ENCODE data around the gene SEC11C. TPM values are rescaled to one million over a fixed set of nuclear protein-coding genes. Genes with fewer than 3 reads are reported as not detected.
"Not testable (repeated sequence)": the region's sequence is repeated elsewhere in the genome, so short reads cannot be mapped to it uniquely, and the experiment has no call there.

The SEC11C gene
- 53.0 and 53.1 TPM in 2 replicates for total RNA-seq (2014; rRNA removed; shearing (Covaris generic))

DNA sequence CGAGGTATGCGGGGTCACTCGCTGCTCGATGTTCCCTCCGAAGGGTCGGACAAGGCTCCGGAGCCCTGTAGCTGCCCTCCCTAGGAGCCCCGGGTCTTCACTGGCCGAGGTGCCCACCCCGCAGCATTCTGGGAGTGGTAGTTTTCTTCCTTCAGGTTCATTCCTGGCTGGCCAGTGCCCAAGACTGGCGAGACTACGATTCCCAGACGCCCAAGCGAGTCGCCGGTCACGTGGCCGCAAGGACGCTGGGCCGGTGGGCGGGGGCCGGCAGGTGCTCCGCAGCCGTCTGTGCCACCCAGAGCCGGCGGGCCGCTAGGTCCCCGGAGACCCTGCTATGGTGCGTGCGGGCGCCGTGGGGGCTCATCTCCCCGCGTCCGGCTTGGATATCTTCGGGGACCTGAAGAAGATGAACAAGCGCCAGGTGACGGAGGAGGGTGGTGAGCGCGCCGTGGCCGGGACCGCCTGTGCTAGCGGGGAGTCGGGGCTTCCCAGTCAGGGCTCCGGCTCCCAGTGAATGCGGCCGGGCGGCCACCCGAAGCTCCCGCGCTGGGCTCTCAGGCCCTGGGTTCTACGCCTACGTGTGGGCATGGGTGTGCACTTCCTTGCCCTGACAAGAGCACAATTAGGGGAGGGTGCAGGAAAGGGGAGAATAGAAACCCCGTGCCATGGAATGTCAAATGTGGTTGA is at the start of gene SEC11C:
SEC11C (plus strand) TSS at position 270 of the 687 bp plus-strand sequence; CDS start at position 335, 65 bp downstream.
- DNase-seq (ENCODE audit: low read depth): peak; percentile 97

DNA sequence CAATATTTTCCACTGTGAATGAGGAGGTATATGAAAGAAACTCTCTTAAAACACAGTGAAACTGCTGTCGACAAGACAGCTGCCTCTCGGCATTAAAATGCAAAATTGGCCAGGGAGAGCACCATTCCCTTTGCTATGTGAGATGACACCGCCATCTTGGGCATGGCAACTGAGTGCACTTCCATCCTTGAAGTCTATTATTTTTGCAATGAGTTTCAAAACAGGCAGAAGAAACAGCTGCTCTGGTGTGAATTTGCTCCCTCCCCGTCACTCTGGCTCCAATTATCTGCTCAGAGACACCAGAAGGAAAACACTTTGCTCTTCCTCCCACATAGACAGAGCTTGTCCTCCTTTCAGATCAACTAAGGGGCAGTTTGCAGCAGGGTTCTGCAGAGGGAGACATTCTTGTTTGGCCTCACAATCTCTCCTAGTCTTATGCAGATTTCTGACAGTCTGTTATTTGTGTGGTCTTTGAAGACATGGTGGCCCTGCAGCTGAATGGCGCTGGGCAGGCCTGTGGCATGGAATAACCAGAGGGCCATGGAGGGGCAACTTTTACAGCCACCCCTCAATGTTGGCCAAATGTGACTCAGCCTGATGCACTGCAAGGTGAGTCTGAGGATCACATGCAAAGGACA is 48.6 kb upstream of the SEC11C start:
- DNase-seq (ENCODE audit: low read depth): no peak

DNA sequence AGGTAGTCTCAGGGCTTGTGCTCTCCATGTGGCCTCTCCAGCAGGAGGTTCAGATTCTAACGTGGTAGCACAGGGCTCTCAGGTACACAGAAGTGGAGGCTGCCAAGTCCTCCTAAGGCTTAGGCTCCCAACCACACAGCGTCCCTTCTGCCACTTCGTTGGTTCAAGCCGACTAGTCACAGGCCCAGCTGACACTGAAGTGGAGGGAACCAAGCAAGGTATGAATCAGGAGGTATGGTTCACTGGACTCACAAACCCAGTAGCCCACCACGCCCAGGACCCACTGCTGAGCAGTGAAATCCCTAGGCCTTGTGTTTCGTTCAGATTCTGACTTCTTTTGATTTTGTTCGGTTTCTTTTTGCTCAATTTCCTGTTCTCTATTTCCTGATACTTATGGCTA is 46.0 kb upstream of the SEC11C start:
- no peak for DNase-seq (ENCODE audit: low read depth)

DNA sequence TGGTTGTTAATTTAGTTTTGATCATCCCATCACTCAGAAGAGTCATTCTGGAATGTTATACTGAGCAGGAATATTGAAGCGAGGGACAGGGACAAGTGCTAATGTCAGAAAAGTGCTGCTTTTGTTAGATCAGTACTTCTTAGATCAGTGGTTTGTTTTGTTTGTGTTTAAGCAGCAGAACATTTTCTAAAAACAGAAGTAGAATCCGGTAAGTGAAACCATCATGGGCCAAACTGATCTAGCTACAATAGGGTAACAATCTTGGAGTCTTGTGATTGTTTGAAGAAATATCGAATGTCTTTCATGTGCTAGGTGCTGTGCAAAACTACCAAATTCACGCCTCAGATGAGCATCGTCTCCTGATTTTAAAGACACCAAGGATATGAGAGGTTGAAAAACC is 45.1 kb upstream of the SEC11C start:
- no peak for DNase-seq (ENCODE audit: low read depth)

DNA sequence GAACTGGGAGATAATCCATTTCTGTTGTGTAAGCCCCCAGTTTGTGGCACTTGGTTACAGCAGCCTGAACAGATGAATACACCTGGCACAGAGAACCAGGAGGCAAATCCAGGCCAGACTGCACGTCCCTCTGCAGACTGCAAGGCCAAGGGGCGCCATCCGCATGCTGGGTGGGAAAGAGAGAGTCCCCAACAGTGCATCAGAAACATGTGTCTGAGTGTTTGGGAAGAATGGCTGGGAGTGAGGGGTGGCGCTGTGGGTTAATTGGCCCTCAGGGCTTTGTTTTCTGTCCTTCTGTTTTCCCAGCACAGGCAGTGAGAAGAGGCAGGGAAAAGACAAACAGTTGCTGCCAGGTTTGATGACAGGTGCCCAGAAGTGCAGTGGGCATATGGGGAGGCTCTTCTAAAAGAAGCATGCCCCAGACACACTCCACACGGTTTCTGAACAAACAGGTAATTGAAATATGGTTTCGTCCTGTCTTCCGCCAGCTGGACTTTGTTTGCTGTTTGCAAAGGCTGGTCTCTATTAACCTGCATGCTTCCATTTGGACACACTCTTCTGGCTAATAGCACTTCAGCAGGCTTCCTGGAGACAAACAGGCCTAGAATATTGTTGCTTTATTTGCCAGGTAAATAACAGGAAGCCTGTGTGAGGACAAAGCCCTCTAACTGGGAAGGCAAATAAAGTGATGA is 43.4 kb upstream of the SEC11C start:
- no peak for DNase-seq (ENCODE audit: low read depth)

DNA sequence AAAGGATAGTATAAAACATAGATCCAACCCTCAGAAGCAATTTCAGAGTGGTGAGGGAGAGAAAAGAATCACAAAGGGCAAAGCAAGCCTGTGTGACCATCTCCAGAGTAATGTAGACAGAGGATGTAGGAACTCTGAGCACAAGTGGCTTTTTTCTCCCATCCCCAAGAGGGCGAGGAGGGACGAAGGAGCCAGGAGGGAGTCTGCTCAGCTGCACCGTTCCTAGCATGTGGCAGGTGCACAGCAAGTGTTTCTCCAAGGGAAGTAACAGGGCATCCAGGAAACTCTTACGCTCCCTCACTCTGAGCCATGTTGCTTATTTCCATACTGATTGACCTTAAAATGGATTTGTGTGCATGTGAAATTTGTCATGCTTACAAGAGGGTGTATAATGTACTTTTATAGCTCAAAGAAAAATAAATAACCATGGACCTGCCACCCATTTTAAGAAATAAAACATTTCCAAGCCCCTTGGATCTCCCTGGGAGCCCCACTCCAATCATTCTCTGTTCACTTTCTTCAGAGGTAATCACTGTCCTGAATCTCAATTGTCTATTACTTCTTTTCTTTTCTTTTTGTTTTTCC is 37.8 kb upstream of the SEC11C start:
- no peak for DNase-seq (ENCODE audit: low read depth)

DNA sequence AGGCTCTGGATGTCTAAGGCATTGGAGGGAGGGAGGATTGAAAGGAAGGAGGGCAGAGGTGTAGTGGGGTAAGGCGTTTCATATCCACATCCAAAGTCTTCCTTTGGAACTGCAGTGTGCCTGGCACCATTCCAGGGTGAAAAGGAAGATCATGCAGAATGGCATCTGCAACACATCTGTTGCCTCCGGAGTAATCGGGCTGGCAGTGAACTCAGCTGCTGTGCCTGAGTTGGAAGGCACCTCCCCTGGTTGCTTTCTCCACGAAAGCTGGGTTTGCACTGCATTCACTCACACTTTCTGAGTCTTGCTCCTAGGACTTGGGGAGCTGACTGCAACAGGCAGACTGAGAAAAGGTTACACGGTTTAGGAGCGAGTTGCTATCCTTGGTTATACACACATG is 30.3 kb upstream of the SEC11C start:
- no peak for DNase-seq (ENCODE audit: low read depth)

DNA sequence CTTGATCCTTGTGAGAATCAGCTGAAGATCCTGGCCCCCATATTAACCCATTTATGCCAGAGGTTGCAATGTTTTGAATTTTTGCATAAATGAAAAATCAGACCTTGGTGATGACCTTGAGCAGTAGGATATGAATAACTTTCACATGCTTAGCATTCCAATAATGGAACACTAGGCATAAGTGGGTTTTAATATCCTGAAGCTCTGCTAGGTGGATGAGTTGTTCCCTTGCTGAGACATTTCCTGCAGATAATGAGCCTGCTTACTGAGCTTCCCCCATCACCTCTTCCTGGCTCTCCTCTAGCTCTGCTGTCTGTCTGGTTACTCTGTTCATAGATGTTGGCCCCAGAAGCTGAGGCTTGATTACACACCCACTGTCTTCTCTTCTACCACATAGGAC is 25.5 kb upstream of the SEC11C start:
- DNase-seq (ENCODE audit: low read depth): no peak

DNA sequence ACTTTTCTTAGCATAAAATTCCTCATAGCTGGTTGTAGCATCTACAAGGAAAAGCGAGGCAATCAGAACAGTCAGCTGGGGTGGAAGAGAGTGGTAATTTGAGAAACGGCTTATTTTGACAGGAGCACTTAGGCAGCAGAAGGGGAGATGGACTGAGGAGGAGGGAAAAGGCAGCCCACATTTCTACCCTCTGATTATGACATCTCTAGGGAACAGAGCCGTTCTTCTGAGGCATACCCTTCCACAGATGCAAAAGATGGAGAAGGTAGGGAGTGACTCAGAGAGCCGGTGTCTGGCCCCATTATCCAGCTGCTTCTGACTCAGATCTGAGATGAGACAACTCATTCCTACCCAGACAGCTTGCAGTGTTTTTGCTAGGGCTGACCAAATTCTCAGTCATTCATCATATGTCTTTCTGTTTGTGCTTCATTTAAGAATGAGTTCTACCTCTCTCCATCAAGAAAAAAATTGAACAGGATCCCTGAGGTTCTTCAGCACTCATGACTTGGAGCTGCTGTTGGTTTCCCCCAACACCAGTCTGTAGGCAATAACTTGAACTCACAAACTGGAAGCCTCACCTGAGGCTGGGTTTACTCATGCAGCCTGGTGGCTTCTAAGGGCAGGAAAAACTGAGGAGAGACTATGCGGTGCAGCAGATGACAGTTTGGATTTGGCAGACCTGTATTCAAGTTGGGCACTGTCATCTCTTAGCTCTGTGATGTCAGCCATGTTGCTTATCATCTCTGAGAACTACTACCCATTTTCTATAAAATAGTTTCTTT is 15.9 kb upstream of the SEC11C start:
- peak; percentile 79 for DNase-seq (ENCODE audit: low read depth)

DNA sequence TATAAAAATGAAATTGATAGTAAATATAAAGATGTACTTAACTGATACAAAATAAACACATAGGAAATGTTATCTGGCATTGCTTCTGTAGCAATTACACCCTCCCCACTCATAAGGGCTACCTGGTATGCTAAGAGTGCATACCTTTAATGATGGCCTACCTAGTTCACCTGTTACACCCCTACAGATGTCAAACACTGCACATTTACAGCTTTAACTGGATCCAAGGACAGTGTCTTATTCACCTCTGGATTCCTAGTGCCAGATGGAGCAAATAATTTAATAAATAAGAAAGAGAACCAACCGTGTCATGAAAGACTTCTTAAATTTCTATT is 15.3 kb upstream of the SEC11C start:
- DNase-seq (ENCODE audit: low read depth): no peak

DNA sequence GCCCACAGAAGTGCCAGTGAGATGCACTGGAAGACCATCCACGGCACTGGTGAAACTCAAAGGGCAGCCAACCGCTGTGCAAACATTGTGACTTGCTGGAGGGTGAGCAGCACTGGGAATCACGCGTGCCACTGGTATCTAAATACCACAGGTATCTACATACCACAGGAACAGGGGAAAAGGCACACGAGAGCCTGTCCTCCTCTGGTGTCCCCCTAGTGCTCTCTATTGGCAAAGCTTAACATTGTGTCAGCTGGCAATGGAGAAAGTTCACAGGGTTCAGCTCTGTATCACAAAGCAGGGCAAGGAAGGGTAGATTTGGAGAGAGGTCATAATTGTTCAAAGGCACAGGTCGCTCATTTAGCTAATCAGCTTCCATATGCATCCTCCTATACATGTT is 12.6 kb upstream of the SEC11C start:
- no peak for DNase-seq (ENCODE audit: low read depth)

DNA sequence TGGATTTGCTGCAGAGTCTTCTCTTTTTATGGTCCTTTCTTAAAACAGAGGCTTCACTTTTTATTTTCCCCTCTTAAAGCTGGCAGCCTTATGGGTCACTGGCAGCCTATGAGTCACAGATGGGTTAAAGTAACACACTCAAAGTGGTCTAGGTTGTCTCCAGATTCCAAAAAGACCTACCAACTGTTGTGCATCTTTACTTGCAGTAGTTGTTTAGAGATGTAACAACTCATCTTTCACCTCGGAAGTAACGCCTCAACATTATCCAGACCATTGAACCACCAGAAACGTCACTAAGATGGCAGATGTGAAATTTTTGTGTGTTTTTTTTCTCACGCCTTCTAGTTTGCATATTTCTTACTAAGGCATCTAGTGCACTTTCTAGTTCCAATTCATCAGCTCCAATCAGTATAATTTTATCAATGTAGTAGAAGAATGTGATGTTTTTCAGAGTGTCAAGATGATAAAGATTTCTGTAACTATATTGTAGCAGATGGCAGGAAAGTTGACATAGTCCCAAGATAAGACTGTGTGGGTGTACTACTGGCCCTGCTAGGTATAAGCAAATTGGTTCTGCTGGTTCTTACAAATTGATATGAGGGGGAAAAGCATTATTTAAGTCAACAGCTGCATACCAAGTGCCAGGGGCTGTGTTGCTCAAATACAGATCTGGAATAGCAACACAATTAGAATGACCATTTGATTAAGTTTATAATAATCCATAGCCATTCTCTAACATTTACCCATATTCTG is 9.6 kb upstream of the SEC11C start:
- no peak for DNase-seq (ENCODE audit: low read depth)

DNA sequence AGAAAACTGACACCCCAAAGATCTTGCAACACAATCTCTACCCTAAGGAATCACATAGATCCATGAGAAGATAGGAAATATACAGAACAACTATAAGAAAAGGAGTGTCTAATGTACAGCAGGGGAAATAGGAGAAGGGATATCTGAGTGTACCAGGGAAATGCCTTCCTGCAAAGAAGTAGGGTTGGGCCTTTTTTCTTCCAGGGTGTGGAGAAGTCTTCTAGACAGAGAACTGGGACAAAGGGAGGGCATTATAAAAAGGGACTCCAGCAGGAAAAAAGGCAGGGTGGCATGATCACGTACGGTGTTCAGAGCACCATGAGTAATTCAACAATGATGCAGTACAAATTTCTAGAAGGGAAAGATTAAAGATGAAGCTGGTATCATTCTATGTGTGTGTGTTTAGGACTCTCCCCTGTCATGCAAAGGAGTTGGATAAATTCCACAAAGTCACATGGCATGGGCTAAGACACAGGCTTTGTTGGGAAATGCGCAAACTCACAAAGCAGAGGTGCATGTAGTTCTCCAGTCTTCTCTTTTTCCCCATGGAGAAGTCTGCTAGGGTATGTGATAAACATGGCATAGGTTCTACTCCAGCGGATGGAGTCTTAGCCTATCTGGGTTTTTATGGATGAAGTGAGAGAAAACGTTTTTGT is 6.7 kb upstream of the SEC11C start:
- DNase-seq (ENCODE audit: low read depth): no peak

DNA sequence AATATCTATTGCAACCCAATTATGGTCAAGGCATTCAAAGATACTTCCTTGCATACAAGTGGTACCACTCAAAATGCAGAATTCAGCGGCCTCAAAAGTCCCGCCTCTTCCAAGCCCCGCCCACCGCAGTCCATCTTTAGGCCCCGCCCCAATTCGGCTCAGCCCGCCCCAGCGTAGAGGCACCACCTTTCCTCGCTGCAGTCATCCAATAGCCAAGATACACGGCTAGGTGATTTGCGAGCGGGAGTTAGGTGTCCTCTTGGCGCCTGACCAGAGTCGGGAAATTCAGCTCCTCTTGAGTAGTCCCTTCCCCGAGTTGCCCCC is 431 bp upstream of the SEC11C start:
- DNase-seq (ENCODE audit: low read depth): peak; percentile 87

DNA sequence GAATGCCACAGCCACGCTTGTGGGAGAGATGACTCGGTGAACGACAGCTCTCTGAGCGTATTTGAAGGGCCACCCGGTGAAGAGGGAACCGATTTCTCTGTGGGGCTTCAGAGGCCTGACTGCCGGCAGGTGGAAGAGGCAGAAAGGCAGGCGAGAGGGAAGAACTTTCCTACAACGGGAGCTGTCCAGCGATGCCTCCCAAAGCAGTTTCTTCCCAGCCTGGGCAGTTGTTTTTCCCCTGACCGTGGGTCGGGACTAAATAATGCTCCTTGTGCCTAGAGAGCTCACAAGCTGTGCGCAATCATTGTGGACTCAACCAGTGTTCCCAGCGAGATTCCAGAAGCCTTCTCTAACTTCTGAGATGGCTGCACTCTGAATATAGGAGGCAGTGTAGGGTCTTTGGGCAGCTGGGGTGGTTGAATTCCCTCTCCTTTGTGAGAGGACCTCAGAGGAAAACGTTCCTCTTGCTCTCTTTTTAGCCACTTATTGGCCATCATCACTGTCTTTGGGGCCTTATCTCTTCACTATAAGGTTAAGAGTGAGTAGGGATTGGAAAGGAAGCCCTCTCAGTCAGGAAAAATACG is 710 bp downstream of the SEC11C start:
- peak; percentile 57 for DNase-seq (ENCODE audit: low read depth)

DNA sequence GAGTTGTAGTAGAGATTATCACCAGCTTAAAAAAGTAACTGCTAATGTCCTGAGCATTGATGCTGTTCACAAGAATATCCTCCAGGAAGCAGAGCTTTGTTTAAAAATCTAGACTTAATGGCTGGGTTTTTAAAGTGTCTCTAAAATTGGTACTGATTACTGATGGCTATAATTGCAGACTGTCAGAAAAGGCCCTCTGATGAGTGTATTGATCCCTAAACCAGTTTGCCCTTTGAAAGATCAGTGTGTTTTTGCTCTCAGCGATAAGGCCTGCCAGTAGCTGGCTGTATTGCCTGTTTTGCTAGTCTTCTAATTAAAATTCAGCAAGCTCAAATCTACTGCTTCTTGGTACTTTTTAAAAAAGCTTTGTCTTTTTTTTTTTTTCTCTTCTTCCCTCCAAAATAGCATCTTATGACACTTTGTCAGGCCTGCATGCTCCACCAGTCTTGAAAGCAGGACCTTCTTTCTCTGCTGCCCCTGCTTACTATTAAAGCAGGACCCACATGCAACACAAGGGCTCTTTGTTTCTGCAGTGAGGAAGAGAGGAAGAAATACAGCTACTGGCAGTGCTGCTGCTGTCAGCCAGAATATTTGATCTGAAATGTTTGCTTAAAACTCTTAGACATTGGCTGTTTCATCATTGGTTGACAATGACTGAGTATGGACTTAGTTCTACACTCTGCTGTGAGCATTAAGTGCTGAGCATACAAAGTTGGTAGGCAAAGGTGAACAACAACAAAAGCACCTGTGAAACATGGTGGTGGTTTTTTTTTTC is 1.8 kb downstream of the SEC11C start:
- DNase-seq (ENCODE audit: low read depth): no peak

DNA sequence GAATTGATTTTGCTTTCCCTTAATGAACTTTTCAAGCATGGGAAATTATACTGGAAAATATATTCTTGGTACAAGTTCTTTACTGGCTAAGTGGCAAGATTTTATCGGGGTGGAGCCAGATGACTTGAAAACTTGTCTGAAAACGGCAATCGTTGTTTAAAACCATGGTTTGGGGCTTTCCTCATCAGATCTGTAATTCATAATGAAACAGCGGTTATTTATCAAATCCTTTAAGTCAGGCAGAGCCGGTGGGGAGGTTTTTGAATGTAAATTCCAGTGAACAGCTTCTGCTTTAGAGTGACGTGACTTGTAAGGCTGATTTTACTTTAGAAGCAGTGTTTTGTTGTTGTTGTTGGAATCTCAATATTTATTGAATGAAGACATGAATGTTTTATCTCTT is 2.6 kb downstream of the SEC11C start:
- no peak for DNase-seq (ENCODE audit: low read depth)

DNA sequence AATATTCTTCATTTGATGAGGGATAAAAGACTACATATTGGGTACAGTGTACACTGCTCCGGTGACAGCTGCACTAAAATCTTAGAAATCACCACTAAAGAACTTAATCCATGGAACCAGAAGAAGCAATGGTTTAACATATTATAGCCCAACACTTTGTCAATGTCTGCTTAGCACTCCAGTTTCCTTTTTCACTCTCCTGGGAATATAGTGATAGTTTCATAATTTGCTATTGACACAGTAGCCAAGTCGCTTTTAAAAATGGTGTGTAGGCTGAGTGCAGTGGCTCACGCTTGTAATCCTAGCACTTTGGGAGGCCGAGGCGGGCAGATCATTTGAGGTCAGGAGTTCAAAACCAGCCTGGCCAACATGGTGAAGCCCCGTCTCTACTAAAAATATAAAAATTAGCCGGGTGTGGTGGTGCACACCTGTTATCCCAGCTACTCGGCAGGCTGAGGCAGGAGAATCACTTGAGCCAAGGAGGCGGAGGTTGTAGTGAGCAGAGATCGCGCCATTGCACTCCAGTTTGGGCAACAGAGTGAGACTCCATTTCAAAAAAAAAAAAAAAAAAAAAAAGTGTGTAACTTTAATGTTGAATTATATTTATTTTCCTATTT is 3.2 kb downstream of the SEC11C start:
- DNase-seq (ENCODE audit: low read depth): not testable (repeated sequence)

DNA sequence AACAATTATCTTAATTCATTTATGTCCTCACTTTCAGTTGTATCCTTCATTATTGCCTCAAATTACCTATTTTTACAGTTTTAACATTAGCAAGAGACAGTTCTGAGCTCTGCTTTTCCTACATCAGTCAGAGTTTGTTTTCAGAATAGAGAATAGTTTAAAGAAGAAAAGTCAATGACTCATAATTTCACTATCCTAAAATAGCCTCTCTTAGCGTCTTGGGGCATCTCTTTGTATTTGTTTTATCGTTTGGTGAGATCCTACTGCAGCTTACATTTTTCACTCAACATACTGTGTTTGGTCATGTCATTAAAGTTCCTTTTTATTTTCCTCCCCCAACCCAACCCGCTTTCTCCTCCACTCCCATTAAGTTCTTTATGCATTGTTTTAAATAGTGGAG is 3.8 kb downstream of the SEC11C start:
- DNase-seq (ENCODE audit: low read depth): peak; percentile 14

Measured in M059J (cell line).